ENCODE measurements around the gene ASXL2.

ASXL2 gene

DNA sequence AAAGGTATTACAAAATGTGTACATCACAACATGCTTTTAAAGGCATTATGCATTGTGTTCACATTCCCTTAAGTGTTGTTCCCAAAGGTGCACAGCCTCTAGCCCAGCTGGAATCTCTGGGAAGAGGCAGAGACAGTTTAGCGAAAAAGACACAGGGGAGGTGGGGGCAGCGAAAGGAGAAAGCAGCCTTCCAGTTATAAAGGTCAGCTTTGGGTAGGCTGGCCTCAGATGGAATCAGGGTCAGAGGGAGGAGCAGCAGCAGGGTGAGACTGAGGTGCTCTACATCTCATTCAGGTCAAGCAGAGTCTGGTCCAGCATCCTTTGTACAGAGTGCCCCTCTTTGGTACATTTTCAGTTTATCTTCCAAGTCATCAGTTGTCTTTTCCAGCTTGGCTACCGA, 68.6 kb downstream of the ASXL2 start:
- H3K36me3 ChIP-seq (replicated peaks; ENCODE audit: insufficient read depth, low read length): no peaks in the 10 kb centered on the region
- H2AFZ ChIP-seq (ENCODE audit: low read length): no peak overlapping the region
- H3K4me3 ChIP-seq (ENCODE audit: low read length): no peak overlapping the region
- no peak overlapping the region for H3K27ac ChIP-seq (ENCODE audit: low read length)
- no peaks in the 10 kb centered on the region for H3K9me3 ChIP-seq (replicated peaks; ENCODE audit: insufficient read depth, low read length)
- peaks cover 12% of the 10 kb centered on the region; the same call in 1 of the 2 replicates for H3K4me1 ChIP-seq (ENCODE audit: low read length)
- H4K20me1 ChIP-seq (ENCODE audit: insufficient read depth, low read length): peaks cover 4% of the 10 kb centered on the region
- no peak for TF ChIP-seq EZH2 (optimal IDR thresholded peaks at IDR 0.05; ENCODE audit: low read depth, low read length)
- H3K9me2 ChIP-seq (replicated peaks; ENCODE audit: insufficient read depth, low read length): no peaks in the 10 kb centered on the region
- H3K27me3 ChIP-seq (replicated peaks; ENCODE audit: insufficient read depth, low read length): no peaks in the 10 kb centered on the region
- no peak overlapping the region for H3K9ac ChIP-seq (ENCODE audit: low read length)
- H3F3A ChIP-seq (ENCODE audit: insufficient read depth, low read length): no peaks in the 10 kb centered on the region
- H3K79me2 ChIP-seq (ENCODE audit: low read length): peaks cover 22% of the 10 kb centered on the region
- H3K4me2 ChIP-seq (ENCODE audit: low read depth, low read length): no peak overlapping the region
- DNase-seq: no peak

DNA sequence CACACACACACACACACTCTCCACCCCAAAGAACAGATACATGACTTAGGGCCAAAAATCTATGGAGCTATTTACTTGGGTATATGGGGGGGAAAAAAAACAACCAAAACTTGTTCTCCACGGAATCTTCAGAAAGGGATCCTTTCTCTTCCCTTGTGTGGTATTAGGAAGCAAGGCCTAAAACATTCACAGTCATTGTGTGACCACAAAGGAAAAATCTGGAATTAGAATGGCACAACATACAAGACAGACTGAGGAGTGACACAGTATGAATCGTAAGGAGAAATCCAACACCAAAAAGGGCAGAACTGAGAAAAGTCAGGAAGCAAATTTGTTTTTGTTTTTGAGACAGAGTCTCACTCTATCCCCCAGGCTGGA, 70.3 kb downstream of the ASXL2 start:
- H3K4me2 ChIP-seq (ENCODE audit: low read depth, low read length): no peak overlapping the region
- peaks cover 12% of the 10 kb centered on the region for H3K79me2 ChIP-seq (ENCODE audit: low read length)
- H3K9ac ChIP-seq (ENCODE audit: low read length): no peak overlapping the region
- H4K20me1 ChIP-seq (ENCODE audit: insufficient read depth, low read length): peaks cover 4% of the 10 kb centered on the region
- H3K27ac ChIP-seq (ENCODE audit: low read length): no peak overlapping the region
- no peaks in the 10 kb centered on the region for H3K27me3 ChIP-seq (replicated peaks; ENCODE audit: insufficient read depth, low read length)
- no peaks in the 10 kb centered on the region; the same call in 1 of the 2 replicates for H3K36me3 ChIP-seq (replicated peaks; ENCODE audit: insufficient read depth, low read length)
- H3K9me3 ChIP-seq (replicated peaks; ENCODE audit: insufficient read depth, low read length): no peaks in the 10 kb centered on the region
- DNase-seq: no peak
- peaks cover 12% of the 10 kb centered on the region; the same call in 1 of the 2 replicates for H3K4me1 ChIP-seq (ENCODE audit: low read length)
- no peak for TF ChIP-seq EZH2phosphoT487 (IDR thresholded peaks at IDR 0.05; ENCODE audit: low read length)
- no peak for TF ChIP-seq EZH2 (optimal IDR thresholded peaks at IDR 0.05; ENCODE audit: low read depth, low read length)
- no peaks in the 10 kb centered on the region for H3F3A ChIP-seq (ENCODE audit: insufficient read depth, low read length)
- H3K9me2 ChIP-seq (replicated peaks; ENCODE audit: insufficient read depth, low read length): no peaks in the 10 kb centered on the region
- no peak overlapping the region for H3K4me3 ChIP-seq (ENCODE audit: low read length)
- no peak overlapping the region for H2AFZ ChIP-seq (ENCODE audit: low read length)

DNA sequence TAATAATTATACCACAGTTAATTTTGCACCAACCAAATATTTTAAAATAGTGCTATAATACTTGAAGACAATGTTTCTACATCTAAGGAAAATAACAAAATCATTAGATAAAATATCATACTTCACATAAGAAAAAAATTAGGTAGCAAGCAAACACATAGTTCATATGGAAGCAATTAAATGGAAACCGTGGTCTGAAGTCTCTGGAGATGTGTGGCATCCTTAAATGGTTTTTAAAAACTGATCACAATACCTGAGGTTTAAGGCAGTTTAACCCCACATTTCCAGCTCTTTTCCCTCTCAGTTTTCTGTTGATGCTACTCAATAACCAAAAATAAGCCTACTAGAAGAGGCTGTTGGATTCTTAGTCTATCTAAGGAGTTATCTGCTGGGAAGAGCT, 71.3 kb downstream of the ASXL2 start:
- Histone ChIP-seq H3K4me1 (ENCODE audit: low read length) (peaks cover 12% of the 10 kb centered on the region; the same call in 1 of the 2 replicates), H3K27ac (ENCODE audit: low read length) (no peak overlapping the region), H2AFZ (ENCODE audit: low read length) (no peak overlapping the region), H3K36me3 (replicated peaks; ENCODE audit: insufficient read depth, low read length) (no peaks in the 10 kb centered on the region; the same call in 1 of the 2 replicates), H3K9me2 (replicated peaks; ENCODE audit: insufficient read depth, low read length) (no peaks in the 10 kb centered on the region), H3K4me2 (ENCODE audit: low read depth, low read length) (no peak overlapping the region), H4K20me1 (ENCODE audit: insufficient read depth, low read length) (no peaks in the 10 kb centered on the region), H3K79me2 (ENCODE audit: low read length) (0 out of 2 replicates have a peak, but pooled peaks cover 4% of the 10 kb centered on the region), H3K9ac (ENCODE audit: low read length) (no peak overlapping the region), H3K9me3 (replicated peaks; ENCODE audit: insufficient read depth, low read length) (no peaks in the 10 kb centered on the region), H3K27me3 (replicated peaks; ENCODE audit: insufficient read depth, low read length) (no peaks in the 10 kb centered on the region), H3K4me3 (ENCODE audit: low read length) (no peak overlapping the region), H3F3A (ENCODE audit: insufficient read depth, low read length) (no peaks in the 10 kb centered on the region)
- no peak for DNase-seq
- no peak for TF ChIP-seq EZH2 (optimal IDR thresholded peaks at IDR 0.05; ENCODE audit: low read depth, low read length)
- TF ChIP-seq, protein P1, sequence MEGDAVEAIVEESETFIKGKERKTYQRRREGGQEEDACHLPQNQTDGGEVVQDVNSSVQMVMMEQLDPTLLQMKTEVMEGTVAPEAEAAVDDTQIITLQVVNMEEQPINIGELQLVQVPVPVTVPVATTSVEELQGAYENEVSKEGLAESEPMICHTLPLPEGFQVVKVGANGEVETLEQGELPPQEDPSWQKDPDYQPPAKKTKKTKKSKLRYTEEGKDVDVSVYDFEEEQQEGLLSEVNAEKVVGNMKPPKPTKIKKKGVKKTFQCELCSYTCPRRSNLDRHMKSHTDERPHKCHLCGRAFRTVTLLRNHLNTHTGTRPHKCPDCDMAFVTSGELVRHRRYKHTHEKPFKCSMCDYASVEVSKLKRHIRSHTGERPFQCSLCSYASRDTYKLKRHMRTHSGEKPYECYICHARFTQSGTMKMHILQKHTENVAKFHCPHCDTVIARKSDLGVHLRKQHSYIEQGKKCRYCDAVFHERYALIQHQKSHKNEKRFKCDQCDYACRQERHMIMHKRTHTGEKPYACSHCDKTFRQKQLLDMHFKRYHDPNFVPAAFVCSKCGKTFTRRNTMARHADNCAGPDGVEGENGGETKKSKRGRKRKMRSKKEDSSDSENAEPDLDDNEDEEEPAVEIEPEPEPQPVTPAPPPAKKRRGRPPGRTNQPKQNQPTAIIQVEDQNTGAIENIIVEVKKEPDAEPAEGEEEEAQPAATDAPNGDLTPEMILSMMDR (IDR thresholded peaks at IDR 0.05; ENCODE audit: low read length): no peak
- no peak for TF ChIP-seq EZH2phosphoT487 (IDR thresholded peaks at IDR 0.05; ENCODE audit: low read length)

DNA sequence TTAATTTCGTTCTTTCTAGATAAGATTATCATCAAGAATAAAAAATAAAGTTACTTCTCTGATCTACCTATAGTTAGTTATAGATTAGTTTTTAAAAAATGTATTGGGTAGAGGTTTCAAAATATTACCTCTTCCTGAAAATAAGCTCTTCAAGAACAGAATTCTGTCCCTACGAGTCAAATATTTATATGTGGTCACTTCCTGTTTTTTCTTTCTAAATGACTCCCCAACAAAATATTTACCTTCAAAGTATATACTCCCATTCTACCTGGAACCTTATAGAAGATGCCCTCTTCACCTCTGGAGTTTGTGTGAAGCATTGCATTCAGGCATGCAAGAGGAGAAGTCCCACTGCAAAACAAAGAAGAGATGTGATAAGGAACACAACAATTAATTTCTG, 72.3 kb downstream of the ASXL2 start:
- no peaks in the 10 kb centered on the region for H3K9me2 ChIP-seq (replicated peaks; ENCODE audit: insufficient read depth, low read length)
- H3K27ac ChIP-seq (ENCODE audit: low read length): no peak overlapping the region
- no peaks in the 10 kb centered on the region for H3F3A ChIP-seq (ENCODE audit: insufficient read depth, low read length)
- H2AFZ ChIP-seq (ENCODE audit: low read length): no peak overlapping the region
- H3K4me1 ChIP-seq (ENCODE audit: low read length): peaks cover 12% of the 10 kb centered on the region; the same call in 1 of the 2 replicates
- H3K79me2 ChIP-seq (ENCODE audit: low read length): 0 out of 2 replicates have a peak, but pooled peaks cover 4% of the 10 kb centered on the region
- H3K36me3 ChIP-seq (replicated peaks; ENCODE audit: insufficient read depth, low read length): no peaks in the 10 kb centered on the region; the same call in 1 of the 2 replicates
- no peak for DNase-seq
- H3K9ac ChIP-seq (ENCODE audit: low read length): no peak overlapping the region
- no peak overlapping the region for H3K4me3 ChIP-seq (ENCODE audit: low read length)
- no peaks in the 10 kb centered on the region for H4K20me1 ChIP-seq (ENCODE audit: insufficient read depth, low read length)
- H3K4me2 ChIP-seq (ENCODE audit: low read depth, low read length): no peak overlapping the region
- no peaks in the 10 kb centered on the region for H3K9me3 ChIP-seq (replicated peaks; ENCODE audit: insufficient read depth, low read length)
- TF ChIP-seq, protein P1 (IDR thresholded peaks at IDR 0.05; ENCODE audit: low read length): no peak
- TF ChIP-seq EZH2phosphoT487 (IDR thresholded peaks at IDR 0.05; ENCODE audit: low read length) (no peak), EZH2 (optimal IDR thresholded peaks at IDR 0.05; ENCODE audit: low read depth, low read length) (no peak)
- H3K27me3 ChIP-seq (replicated peaks; ENCODE audit: insufficient read depth, low read length): no peaks in the 10 kb centered on the region
